Measurements from ENCODE around the gene TRABD2B.

DNA sequence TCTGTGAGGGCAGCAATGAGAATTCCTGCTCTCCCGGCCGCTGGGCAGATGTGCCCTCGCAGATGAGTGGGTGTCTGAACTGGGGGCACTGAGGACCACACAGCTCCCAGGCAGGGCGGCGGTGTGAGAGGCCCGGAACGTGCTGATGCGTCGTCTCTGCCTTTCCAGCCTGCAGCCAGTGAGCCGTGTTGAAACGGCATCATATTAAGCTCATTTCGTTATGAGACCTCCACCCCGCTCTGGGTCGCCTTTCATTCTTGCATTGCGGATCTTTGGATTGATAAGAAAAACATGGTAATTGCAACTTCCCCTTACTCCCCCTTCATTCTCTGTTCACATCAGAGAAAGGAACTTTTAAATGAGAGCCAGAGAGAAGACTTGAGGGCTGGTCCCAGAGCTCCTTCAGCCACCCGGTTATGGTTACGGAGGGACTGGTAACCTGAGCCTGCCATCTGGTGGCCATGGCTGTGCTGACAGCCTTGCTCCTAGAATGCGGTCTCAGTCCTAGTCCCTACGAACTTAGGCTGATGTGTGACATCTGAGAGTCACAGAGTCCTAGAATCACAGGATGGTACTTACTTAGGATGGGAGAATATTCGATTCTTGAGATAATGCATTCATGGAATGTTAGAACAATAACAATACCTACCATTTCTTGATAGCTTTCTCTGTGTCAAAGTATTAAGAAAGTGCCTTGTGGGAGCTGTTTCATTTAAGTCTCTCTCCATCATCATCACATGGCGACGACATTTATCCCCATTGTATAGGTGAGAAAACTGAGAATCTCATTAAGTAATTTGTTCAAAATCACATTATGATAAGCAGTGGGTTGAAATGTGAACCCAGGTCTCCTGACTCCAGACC, 271.0 kb downstream of the TRABD2B start:
- TF ChIP-seq, protein P1, sequence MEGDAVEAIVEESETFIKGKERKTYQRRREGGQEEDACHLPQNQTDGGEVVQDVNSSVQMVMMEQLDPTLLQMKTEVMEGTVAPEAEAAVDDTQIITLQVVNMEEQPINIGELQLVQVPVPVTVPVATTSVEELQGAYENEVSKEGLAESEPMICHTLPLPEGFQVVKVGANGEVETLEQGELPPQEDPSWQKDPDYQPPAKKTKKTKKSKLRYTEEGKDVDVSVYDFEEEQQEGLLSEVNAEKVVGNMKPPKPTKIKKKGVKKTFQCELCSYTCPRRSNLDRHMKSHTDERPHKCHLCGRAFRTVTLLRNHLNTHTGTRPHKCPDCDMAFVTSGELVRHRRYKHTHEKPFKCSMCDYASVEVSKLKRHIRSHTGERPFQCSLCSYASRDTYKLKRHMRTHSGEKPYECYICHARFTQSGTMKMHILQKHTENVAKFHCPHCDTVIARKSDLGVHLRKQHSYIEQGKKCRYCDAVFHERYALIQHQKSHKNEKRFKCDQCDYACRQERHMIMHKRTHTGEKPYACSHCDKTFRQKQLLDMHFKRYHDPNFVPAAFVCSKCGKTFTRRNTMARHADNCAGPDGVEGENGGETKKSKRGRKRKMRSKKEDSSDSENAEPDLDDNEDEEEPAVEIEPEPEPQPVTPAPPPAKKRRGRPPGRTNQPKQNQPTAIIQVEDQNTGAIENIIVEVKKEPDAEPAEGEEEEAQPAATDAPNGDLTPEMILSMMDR (conservative IDR thresholded peaks at IDR 0.05 in 1 of 2, IDR thresholded peaks at IDR 0.05 in 1 of 2; ENCODE audit: low read depth in 1 of 2, low read length in 2 of 2): peak; percentile 84 to 98
- no peak for TF ChIP-seq EZH2 (IDR thresholded peaks at IDR 0.05; ENCODE audit: low read length, missing control alignments)
